Endothelial cell of umbilical vein (primary cell): ENCODE data around the gene NOTCH2. TPM values are rescaled to one million over a fixed set of nuclear protein-coding genes. Genes with fewer than 3 reads are reported as not detected.
"Not testable (repeated sequence)": the region's sequence is repeated elsewhere in the genome, so short reads cannot be mapped to it uniquely, and the experiment has no call there.

Source experiments
- BruUV-seq: library from RNA; stranded (reverse); fragments of 400-500 nt; replicated peaks from 2 replicates; lab custom pipeline; 2021; lab: Mats Ljungman, UMichigan
- CTCF ChIA-PET: fragments of 300-600, 350-600 bp; sonication (Branson Sonifier 250); formaldehyde crosslinking; loops from one replicate; lab custom pipeline; 2021; ENCODE audit warnings: antibody characterized with exemption, inconsistent platforms; lab: Charles Lee
- POLR2A ChIA-PET: fragments of 300-600, 350-600 bp; sonication (Branson Sonifier 250); formaldehyde crosslinking; loops from one replicate; lab custom pipeline; 2021; ENCODE audit warnings: antibody characterized with exemption, inconsistent platforms; lab: Charles Lee
- DNase-seq: peaks from one replicate; pipeline ENCODE4 v3.0.0-alpha.2; 2011; ENCODE audit warnings: low read depth, low spot score
- FAIRE-seq: peaks from 2 replicates; lab custom pipeline; 2011; peaks lifted over from hg19 to GRCh38; lab: Jason Lieb, UNC
- H2AFZ ChIP-seq: 2 replicates; pipeline ENCODE4 v1.6.0; 2012; ENCODE audit warnings: low read depth, low read length, control low read depth, inconsistent platforms
- H3K27ac ChIP-seq: 2 replicates; pipeline ENCODE4 v1.5.1; 2011; ENCODE audit warnings: low read depth, mild to moderate bottlenecking, control low read depth, low read length, moderate library complexity; ENCODE audit not compliant: insufficient read depth
- H3K27me3 ChIP-seq, 2 experiments: 2 replicates each; pipeline versions ENCODE4 v1.6.0 to v1.6.1; 2011; ENCODE audit warnings: low read length in 2 of 2, mixed read lengths in 1 of 2; ENCODE audit not compliant: control insufficient read depth in 2 of 2, insufficient read depth in 2 of 2
- H3K36me3 ChIP-seq, 2 experiments: 2 replicates in 1 of 2; 3 replicates in 1 of 2; pipeline ENCODE4 v1.5.1; 2011; ENCODE audit warnings: low read length in 2 of 2, mild to moderate bottlenecking in 1 of 2, moderate library complexity in 1 of 2; ENCODE audit not compliant: control insufficient read depth in 2 of 2, insufficient read depth in 2 of 2; ENCODE audit errors: extremely low read depth in 1 of 2
- H3K4me1 ChIP-seq: 3 replicates; pipeline ENCODE4 v1.5.1; 2011; ENCODE audit warnings: mild to moderate bottlenecking, low read length; ENCODE audit not compliant: control insufficient read depth, insufficient read depth; ENCODE audit errors: extremely low read depth
- H3K4me2 ChIP-seq: 2 replicates; pipeline ENCODE4 v1.6.1; 2011; ENCODE audit warnings: low read length, control low read depth, mixed read lengths; ENCODE audit not compliant: insufficient read depth
- H3K4me3 ChIP-seq, 3 experiments: fragments of 200-600 bp in 1 of 3; sonication (generic), shearing (Covaris generic) in 1 of 3; replicated peaks in 1 of 3; 2 replicates each; pipeline ENCODE4 v1.5.1; 2011 to 2016; ENCODE audit warnings: control low read depth in 3 of 3, low read length in 3 of 3, mild to moderate bottlenecking in 2 of 3, inconsistent platforms in 1 of 3, low read depth in 1 of 3, moderate library complexity in 1 of 3; ENCODE audit not compliant: insufficient read depth in 1 of 3
- H3K79me2 ChIP-seq: 2 replicates; pipeline ENCODE4 v1.6.0; 2012; ENCODE audit warnings: low read length, inconsistent platforms; ENCODE audit not compliant: control insufficient read depth, insufficient read depth
- H3K9ac ChIP-seq: replicated peaks from 2 replicates; pipeline ENCODE3; 2011; ENCODE audit warnings: low read length, control low read depth; ENCODE audit not compliant: insufficient read depth; ENCODE audit errors: extremely low read depth
- H3K9me1 ChIP-seq: replicated peaks from 3 replicates; pipeline ENCODE4 v1.6.0; 2011; ENCODE audit warnings: mild to moderate bottlenecking, low read length; ENCODE audit not compliant: control insufficient read depth, insufficient read depth; ENCODE audit errors: extremely low read depth
- H3K9me3 ChIP-seq: replicated peaks from 2 replicates; pipeline ENCODE4 v1.5.1; 2012; ENCODE audit warnings: low read length, inconsistent platforms; ENCODE audit not compliant: control insufficient read depth, insufficient read depth
- H4K20me1 ChIP-seq: replicated peaks from 2 replicates; pipeline ENCODE3; 2011; ENCODE audit warnings: mild to moderate bottlenecking, low read length; ENCODE audit not compliant: control insufficient read depth, insufficient read depth; ENCODE audit errors: extremely low read depth
- FOS ChIP-seq: IDR thresholded peaks from 2 replicates; pipeline ENCODE4 v1.6.1; 2011; ENCODE audit warnings: mild to moderate bottlenecking, low read length, moderate library complexity, borderline replicate concordance; ENCODE audit not compliant: insufficient read depth
- dilution Hi-C: fragments of 300-500 bp; cut with MboI; formaldehyde crosslinking; loops from one replicate; pipeline ENCODE4 v1.15.0; 2019; ENCODE audit warnings: low sequenced_read_pairs; ENCODE audit not compliant: extremely low pct_ligation_motif_present
- intact Hi-C: fragments of 100-400 bp; cut with micrococcal nuclease; formaldehyde crosslinking; loops from one replicate; pipeline ENCODE4 v1.10.0; 2022
- polyA plus RNA-seq, 4 experiments: library from polyadenylated mRNA; depleted of rRNA in 3 of 4; stranded (reverse) in 3 of 4; unstranded in 1 of 4; fragments of >200 nt; gene quantifications; 2 replicates each; pipeline versions ENCODE4 v1.2.1 to v1.2.3, GENCODE V29; 2011 to 2012; ENCODE audit warnings: missing spikeins in 1 of 4
- total RNA-seq: library from RNA; stranded (reverse); gene quantifications from 2 replicates; pipeline ENCODE4 v1.2.3, GENCODE V29; 2021

The NOTCH2 gene
- total and polyA plus RNA-seq, 2 donors (not counting 3 experiments of a cell fraction or from before 2014, with no cell fraction given) = 14.3 to 49.1 TPM

GRCh38 chr1:120087959-120088358 is 18.5 kb upstream of the NOTCH2 start:
- H4K20me1 ChIP-seq, BruUV-seq, H3K36me3 ChIP-seq, H3K27me3 ChIP-seq, H3K4me2 ChIP-seq, dilution Hi-C loops, H3K9ac ChIP-seq, H3K9me3 ChIP-seq, H3K79me2 ChIP-seq, H3K4me1 ChIP-seq, CTCF ChIA-PET, intact Hi-C loops, POLR2A ChIA-PET, FAIRE-seq, H3K27ac ChIP-seq, H3K4me3 ChIP-seq, H2AFZ ChIP-seq, H3K9me1 ChIP-seq: not testable (repeated sequence)
- peak; percentile 1 for DNase-seq
- peak; percentile 23 for TF ChIP-seq FOS

GRCh38 chr1:120069920-120070214 is 405 bp upstream of the NOTCH2 start:
- H3K4me2 ChIP-seq, BruUV-seq, H3K79me2 ChIP-seq, intact Hi-C loops, H3K27ac ChIP-seq, H3K9ac ChIP-seq, H3K9me3 ChIP-seq, CTCF ChIA-PET, FAIRE-seq, H3K27me3 ChIP-seq, dilution Hi-C loops, H3K4me3 ChIP-seq, POLR2A ChIA-PET, H2AFZ ChIP-seq, H3K9me1 ChIP-seq, H3K4me1 ChIP-seq, H4K20me1 ChIP-seq, DNase-seq, H3K36me3 ChIP-seq: not testable (repeated sequence)

DNA sequence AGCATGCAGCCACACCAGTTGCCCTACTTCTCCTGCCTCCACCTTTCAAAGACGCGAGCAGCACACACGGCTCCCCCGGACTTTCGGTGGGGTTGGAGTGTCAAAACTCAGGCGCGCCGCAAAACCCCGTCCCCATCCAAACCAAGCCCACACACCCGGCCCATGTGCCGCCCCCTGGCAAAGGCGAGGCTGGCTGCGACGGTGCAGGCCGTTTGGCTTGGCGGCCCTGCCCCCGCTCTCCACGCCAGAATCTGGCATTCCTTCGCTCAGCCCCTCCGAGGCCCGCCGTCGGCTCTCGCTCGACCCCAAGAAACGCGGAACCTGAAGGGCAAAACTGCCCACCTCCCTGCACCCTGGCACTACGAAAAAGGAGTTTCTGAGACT is 787 bp downstream of the NOTCH2 start:
- H3K36me3 ChIP-seq, H3K4me1 ChIP-seq, H3K27ac ChIP-seq, H3K79me2 ChIP-seq, H4K20me1 ChIP-seq, DNase-seq, H2AFZ ChIP-seq, H3K9me1 ChIP-seq, H3K27me3 ChIP-seq, CTCF ChIA-PET, BruUV-seq, H3K9ac ChIP-seq, intact Hi-C loops, H3K4me2 ChIP-seq, POLR2A ChIA-PET, dilution Hi-C loops, H3K9me3 ChIP-seq, FAIRE-seq: not testable (repeated sequence)
- peak overlapping the region in 1 of 3 experiments; percentile 49 for H3K4me3 ChIP-seq

- H3K9me3 ChIP-seq, H3K27me3 ChIP-seq, H3K9me1 ChIP-seq, H3K79me2 ChIP-seq, H3K4me1 ChIP-seq, H3K4me3 ChIP-seq, H3K9ac ChIP-seq, POLR2A ChIA-PET, FAIRE-seq, H3K4me2 ChIP-seq, H3K27ac ChIP-seq, intact Hi-C loops, H4K20me1 ChIP-seq, H2AFZ ChIP-seq, H3K36me3 ChIP-seq, BruUV-seq, CTCF ChIA-PET, dilution Hi-C loops, DNase-seq: not testable (repeated sequence)
These were observed 21.3 kb downstream of the NOTCH2 start for GRCh38 chr1:120048208-120048607.
